GM13976 (cell line): ENCODE results near the gene KY.

Source experiments
- DNase-seq: peaks from one replicate; pipeline ENCODE4 v3.0.0; 2012; ENCODE audit warnings: low spot score
- CTCF ChIP-seq: IDR thresholded peaks from 2 replicates; pipeline ENCODE4 v1.5.1; 2012; ENCODE audit warnings: borderline replicate concordance, mild to moderate bottlenecking; ENCODE audit not compliant: insufficient read depth; ENCODE audit errors: extremely low read depth, missing control alignments, control extremely low read depth
- in situ Hi-C: fragments of 300-500 bp; cut with MboI; formaldehyde crosslinking; loops from one replicate; pipeline ENCODE4 v1.12.0; 2022; ENCODE audit warnings: low sequenced_read_pairs, mixed read lengths, inconsistent platforms; ENCODE audit not compliant: unreplicated experiment

Gene KY

GRCh38 chr3:134647902-134648760, 2.7 kb downstream of the KY start:
- in situ Hi-C loops: no loop called here
- DNase-seq: no peak
- no peak for TF ChIP-seq CTCF

GRCh38 chr3:134646086-134646485, 4.7 kb downstream of the KY start:
- TF ChIP-seq CTCF: no peak
- DNase-seq: no peak
- in situ Hi-C loops: no loop called here

GRCh38 chr3:134645515-134645914, 5.3 kb downstream of the KY start:
- in situ Hi-C loops: no loop called here
- no peak for TF ChIP-seq CTCF
- DNase-seq: no peak

- in situ Hi-C loops: no loop called here
- TF ChIP-seq CTCF: no peak
- no peak for DNase-seq
Observed at GRCh38 chr3:134644731-134645514, 5.9 kb downstream of the KY start.

GRCh38 chr3:134643150-134643675, 7.6 kb downstream of the KY start:
- TF ChIP-seq CTCF: no peak
- in situ Hi-C loops: no loop called here
- no peak for DNase-seq

GRCh38 chr3:134642445-134643149, 8.2 kb downstream of the KY start:
- no peak for DNase-seq
- in situ Hi-C loops: no loop called here
- no peak for TF ChIP-seq CTCF
